Progenitor cell of endocrine pancreas (in vitro differentiated cells): Measurements from ENCODE around the gene ANKRD20A1. TPM values are rescaled to one million over a fixed set of nuclear protein-coding genes. Genes with fewer than 3 reads are reported as not detected.
"Not testable (repeated sequence)": the region's sequence is repeated elsewhere in the genome, so short reads cannot be mapped to it uniquely, and the experiment has no call there.

Experiments used
- DNase-seq: peaks from one replicate; pipeline ENCODE4 v3.0.0; 2021; ENCODE audit warnings: low spot score; ENCODE audit not compliant: unreplicated experiment
- H3K27ac Mint-ChIP-seq: 2 replicates; pipeline ENCODE4 v1.8.0; 2021; ENCODE audit warnings: mild to moderate bottlenecking, moderate library complexity, mixed read lengths
- H3K27me3 Mint-ChIP-seq: 2 replicates; pipeline ENCODE4 v1.8.0; 2021; ENCODE audit warnings: mixed read lengths
- H3K36me3 Mint-ChIP-seq: 2 replicates; pipeline ENCODE4 v1.8.0; 2022; ENCODE audit warnings: mixed read lengths; ENCODE audit not compliant: insufficient read depth
- H3K4me1 Mint-ChIP-seq: 2 replicates; pipeline ENCODE4 v1.8.0; 2021; ENCODE audit warnings: low read depth, mixed read lengths
- H3K4me3 Mint-ChIP-seq: 2 replicates; pipeline ENCODE4 v1.8.0; 2021; ENCODE audit warnings: low read depth, mild to moderate bottlenecking, moderate library complexity, mixed read lengths
- H3K9me3 Mint-ChIP-seq: 2 replicates; pipeline ENCODE4 v1.8.0; 2021; ENCODE audit warnings: low read depth, mixed read lengths
- long read RNA-seq: library from polyadenylated mRNA; unstranded; transcript quantifications from one replicate; pipeline ENCODE4 v2.0.0, GENCODE V29; 2020
- total RNA-seq: library from RNA; stranded (reverse); gene quantifications from 2 replicates; pipeline ENCODE4 v1.2.1, GENCODE V29; 2021

ANKRD20A1 gene
- 1.6 and 2.2 TPM in 2 replicates for total RNA-seq
- long read RNA-seq, result 0 reads

DNA sequence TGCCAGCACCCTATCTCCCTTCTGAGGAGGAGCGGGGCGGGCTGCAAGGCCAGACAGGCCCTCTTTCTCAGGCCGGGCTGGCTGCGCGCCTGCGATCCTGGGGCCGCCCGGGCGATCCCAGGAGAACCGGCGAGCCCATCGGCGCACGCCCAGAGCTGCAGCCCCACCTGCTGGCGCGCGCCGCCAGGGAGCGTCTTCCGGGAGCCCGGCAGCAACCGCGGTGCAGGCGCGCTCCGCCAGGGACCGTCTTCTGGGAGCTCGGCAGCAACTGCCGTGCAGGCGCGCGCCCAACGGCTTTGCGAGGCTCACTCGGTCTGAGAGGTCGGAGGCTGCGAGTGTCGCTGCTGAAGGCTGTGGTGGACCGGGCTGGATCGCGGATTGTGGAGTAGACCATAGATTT, at the start of gene ANKRD20A1:
Gene ANKRD20A1 (plus strand): TSS at position 61 of the 400 bp plus-strand sequence. CDS start 496 bp downstream, outside the sequence.
- H3K4me1 Mint-ChIP-seq, H3K36me3 Mint-ChIP-seq, H3K9me3 Mint-ChIP-seq, H3K4me3 Mint-ChIP-seq, H3K27ac Mint-ChIP-seq, DNase-seq, H3K27me3 Mint-ChIP-seq: not testable (repeated sequence)

DNA sequence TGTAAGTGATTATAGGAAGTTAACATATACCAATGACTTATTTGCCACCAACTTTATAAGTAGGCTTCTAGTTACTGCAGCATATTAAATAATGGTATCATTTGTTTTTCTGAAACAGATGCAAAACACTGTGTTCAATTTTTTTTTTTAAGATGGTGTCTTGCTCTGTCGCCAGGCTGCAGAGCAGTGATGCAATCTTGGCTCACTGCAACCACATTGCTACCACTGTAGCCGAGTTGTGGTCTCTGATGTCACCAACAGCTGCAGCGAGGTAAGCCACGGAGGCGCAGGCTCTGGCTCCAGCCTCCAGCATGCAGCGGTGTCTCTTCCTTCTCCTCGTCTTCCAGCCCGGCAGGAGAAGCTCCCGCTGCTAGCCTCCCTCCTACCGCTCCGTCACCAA, 26.6 kb upstream of the ANKRD20A1 start:
- not testable (repeated sequence) for H3K4me3 Mint-ChIP-seq, H3K27ac Mint-ChIP-seq, H3K36me3 Mint-ChIP-seq, H3K27me3 Mint-ChIP-seq, H3K9me3 Mint-ChIP-seq, H3K4me1 Mint-ChIP-seq, DNase-seq
